ENCODE results near the gene SLC7A6OS.
"Not testable (repeated sequence)": the region's sequence is repeated elsewhere in the genome, so short reads cannot be mapped to it uniquely, and the experiment has no call there.

The SLC7A6OS gene

GRCh38 chr16:68297908-68298307 lies 12.8 kb downstream of the SLC7A6OS start:
- DNase-seq, result no peak

- no peak for DNase-seq
These were observed 14.1 kb downstream of the SLC7A6OS start for GRCh38 chr16:68296693-68297092.

DNA sequence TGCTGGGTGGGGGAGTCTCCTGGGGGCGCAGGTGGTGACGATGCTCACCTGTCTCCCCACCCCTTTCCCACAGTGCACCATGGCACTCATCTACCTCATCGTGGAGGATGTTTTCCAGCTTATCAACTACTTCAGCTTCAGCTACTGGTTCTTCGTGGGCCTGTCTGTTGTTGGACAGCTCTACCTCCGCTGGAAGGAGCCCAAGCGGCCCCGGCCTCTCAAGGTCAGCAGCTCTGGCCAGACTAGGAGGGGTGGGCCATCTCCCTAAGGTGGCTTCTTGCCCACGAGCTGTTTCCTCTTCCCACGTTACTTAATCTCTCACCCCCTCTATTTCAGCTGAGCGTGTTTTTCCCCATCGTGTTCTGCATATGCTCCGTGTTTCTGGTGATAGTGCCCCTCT lies 14.5 kb downstream of the SLC7A6OS start:
- DNase-seq, result no peak

GRCh38 chr16:68292425-68292824 lies 18.3 kb downstream of the SLC7A6OS start:
- no peak for DNase-seq

- DNase-seq, result no peak
These were observed 19.5 kb downstream of the SLC7A6OS start for GRCh38 chr16:68291227-68291626.

GRCh38 chr16:68290450-68290849 lies 20.3 kb downstream of the SLC7A6OS start:
- DNase-seq, result no peak

GRCh38 chr16:68289621-68290329 lies 21.0 kb downstream of the SLC7A6OS start:
- DNase-seq, result peak; percentile 54

DNA sequence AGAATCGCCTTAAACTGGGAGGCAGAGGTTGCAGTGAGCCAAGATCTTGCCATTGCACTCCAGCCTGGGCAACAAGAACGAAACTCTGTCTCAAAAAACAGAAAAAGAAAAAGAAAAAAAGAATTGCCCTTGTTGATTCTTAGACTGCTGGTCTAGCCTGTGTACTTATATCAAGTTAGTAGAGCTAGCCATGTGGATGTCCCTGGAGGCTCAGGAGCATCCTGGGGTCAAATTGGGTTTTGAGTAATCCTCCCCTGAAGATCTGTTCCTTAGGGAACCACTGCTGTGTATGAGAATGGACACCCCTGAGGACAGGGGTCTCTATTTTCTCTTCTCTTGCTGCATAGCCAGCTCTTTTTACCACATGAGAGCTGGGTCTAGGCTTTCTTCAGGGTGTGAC lies 21.5 kb downstream of the SLC7A6OS start:
- DNase-seq, result no peak

- DNase-seq, result not testable (repeated sequence)
These were observed 21.9 kb downstream of the SLC7A6OS start for GRCh38 chr16:68288796-68289195.

DNA sequence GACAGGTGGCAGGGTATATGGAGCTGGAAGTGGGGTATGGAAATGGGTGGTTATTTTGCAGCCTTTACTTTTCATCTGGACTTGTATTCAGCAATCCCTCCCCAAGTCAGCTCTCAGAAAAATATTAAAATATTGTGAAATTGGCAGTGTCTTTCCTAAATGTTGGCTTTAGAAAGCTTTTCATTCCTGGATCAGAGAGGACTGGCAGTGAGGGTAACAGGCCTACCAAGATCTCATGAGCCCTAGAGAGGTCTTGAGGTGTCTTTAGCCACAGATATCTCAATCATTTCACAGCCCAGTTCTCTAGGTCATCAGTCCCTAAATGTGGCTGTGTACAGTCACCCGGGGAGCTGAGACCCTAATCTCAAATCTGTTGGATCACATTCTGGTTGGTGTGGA lies 22.5 kb downstream of the SLC7A6OS start:
- no peak for DNase-seq

- DNase-seq, result peak; percentile 67
These were observed 23.2 kb downstream of the SLC7A6OS start for GRCh38 chr16:68287276-68288251.

DNA sequence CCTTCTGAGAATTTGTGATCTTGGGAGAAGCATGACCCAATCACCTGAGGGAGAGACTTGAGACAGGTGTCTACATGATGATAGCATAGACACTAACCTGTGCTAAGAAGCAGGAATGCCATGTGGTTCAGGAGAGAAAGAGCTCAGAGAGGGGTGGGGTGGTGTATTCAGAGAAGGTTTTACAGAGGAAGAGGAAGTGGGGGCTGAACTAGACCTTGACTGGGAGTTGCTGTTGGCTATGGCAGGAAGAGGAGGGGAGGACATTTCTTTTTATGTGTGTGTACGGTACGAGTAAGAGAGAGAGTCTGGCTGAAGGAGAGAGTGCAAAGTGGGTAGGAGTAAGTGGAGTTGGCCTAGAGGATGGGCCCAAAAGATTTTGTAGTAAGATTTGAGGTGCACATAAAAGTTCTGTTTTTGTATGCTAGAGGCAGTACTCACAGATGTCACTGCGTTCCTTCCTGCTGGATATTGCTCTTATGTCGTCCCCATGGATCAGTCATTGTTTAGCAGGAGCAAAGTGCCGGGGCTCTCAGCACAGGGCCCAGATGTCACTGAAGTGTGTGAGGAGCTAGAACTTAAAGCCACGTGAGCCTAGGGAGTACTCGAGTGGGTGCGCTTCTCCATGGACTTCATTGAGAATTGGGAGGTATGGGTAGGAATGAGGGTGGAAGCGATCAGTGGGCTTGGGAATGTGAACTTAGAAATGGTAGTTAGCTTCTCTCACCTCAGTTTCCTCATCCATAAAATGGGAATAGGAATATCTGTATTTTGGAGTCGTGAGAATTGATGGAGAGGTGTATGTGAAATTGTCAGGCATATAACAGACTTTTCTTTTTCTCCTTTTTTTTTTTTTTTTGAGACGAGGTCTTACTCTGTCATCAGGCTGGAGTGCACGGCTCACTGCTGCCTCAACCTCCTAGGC lies 24.3 kb downstream of the SLC7A6OS start:
- peak; percentile 66 for DNase-seq

- no peak for DNase-seq
These were observed 25.1 kb downstream of the SLC7A6OS start for GRCh38 chr16:68285683-68286082.

DNA sequence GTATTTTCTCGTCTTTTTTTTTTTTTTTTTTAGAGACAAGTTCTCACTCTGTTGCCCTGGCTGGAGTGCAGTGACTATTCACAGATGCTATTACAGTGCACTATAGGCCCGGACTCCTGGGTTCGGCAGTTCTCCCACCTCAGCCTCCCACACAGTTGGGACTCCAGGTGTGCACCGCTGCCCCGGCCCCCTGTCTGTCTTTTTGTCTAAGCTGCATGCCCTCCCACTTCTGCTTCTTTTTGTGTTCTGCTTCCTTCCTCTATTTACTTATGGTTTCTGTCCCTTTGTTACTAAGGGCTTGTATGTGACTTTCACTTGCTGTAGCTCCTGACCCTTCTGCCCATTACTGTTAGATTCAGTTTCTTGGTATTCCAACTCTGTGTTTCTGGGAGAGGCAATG lies 25.9 kb downstream of the SLC7A6OS start:
- DNase-seq, result no peak

- no peak for DNase-seq
These were observed 26.7 kb downstream of the SLC7A6OS start for GRCh38 chr16:68283801-68284598.

- no peak for DNase-seq
These were observed 27.4 kb downstream of the SLC7A6OS start for GRCh38 chr16:68283346-68283745.

DNA sequence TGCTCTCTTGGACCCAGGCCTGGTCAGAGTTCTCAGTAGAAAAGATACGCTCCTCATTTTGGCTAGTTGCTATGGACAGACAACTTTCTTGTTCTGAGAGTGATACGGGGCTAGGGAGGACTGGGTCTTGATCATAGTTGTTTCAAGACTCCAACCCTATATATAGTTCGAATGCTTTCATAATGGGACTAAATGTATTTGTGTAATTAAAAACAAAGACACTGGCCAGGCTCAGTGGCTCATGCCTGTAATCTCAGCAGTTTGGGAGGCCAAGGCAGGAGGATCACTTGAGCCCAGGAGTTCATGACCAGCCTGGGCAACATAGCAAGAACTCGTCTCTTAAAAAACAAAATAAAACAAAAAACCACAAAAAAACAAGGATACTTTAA lies 28.7 kb downstream of the SLC7A6OS start:
- no peak for DNase-seq

GRCh38 chr16:68281368-68282063 lies 29.2 kb downstream of the SLC7A6OS start:
- peak; percentile 52 for DNase-seq

- DNase-seq, result no peak
These were observed 30.8 kb downstream of the SLC7A6OS start for GRCh38 chr16:68279726-68280558.

DNA sequence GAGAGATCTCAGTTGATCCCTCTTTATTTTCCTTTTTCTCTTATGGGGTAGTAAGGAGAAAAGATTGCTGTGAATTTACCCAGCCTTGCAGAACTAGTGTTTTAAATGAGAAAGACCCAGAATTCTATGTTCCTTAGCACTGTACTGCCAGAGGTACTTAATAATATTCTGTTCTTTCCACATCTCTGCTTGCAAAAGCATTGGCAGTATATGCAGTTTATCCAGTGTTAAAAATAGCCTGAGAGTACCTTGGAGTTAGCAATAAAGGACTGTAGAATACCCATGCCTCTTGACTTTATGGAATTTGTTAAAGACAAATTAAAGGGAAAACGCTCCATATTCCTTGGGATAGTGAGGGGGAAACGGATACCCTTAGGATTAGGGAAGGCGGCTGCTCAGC lies 34.5 kb downstream of the SLC7A6OS start:
- DNase-seq, result no peak
